GM10266 (cell line): ENCODE results near the gene CERT1.

Source experiments
- DNase-seq: peaks from one replicate; pipeline ENCODE4 v3.0.0; 2012; ENCODE audit errors: extremely low spot score
- TF ChIP-seq, protein P1 (sequence below): IDR thresholded peaks from 2 replicates; pipeline ENCODE4 v1.5.1; 2012; ENCODE audit warnings: mild to moderate bottlenecking, low read depth; ENCODE audit not compliant: control insufficient read depth, insufficient read depth; ENCODE audit errors: missing control alignments

CERT1 gene

DNA sequence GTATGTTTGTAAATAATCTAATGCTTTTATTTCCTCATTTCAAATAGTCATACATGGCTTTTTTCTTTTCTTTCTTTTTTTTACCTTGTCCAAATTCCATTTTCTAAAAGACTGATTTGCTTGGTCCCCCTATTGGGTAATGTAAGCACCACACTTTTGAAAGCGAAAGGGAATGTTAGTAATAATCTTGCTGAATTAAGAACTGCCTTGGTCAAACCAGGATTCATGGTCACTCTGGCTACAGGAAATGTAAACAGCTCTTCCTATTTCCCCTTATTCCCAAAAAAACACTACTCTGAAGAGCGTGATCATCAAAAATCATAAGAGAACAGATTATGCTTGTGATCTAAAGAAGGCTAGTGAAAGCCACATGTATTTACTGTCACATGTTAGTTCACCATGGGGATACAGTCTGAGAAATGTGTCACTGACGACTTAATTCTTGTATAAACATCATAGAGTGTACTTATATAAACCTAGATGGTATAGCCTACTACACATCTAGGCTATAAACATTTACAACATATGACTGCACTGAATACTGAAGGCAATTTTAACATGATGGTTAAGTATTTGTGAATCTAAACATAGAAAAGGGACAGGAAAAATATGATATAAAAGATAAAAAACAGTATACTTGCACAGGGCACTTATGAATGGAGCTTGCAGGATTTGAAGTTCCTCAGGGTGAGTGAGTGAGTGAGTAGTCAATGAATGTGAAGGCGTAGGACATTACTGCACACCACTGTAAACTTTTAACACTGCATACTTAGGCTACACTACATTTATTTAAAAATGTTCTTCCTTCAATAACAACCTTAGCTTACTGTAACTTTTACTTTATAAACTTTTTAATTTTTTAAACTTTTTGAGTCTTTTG lies 99.1 kb downstream of the CERT1 start:
- no peak for DNase-seq
- TF ChIP-seq, protein P1, sequence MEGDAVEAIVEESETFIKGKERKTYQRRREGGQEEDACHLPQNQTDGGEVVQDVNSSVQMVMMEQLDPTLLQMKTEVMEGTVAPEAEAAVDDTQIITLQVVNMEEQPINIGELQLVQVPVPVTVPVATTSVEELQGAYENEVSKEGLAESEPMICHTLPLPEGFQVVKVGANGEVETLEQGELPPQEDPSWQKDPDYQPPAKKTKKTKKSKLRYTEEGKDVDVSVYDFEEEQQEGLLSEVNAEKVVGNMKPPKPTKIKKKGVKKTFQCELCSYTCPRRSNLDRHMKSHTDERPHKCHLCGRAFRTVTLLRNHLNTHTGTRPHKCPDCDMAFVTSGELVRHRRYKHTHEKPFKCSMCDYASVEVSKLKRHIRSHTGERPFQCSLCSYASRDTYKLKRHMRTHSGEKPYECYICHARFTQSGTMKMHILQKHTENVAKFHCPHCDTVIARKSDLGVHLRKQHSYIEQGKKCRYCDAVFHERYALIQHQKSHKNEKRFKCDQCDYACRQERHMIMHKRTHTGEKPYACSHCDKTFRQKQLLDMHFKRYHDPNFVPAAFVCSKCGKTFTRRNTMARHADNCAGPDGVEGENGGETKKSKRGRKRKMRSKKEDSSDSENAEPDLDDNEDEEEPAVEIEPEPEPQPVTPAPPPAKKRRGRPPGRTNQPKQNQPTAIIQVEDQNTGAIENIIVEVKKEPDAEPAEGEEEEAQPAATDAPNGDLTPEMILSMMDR: no peak

DNA sequence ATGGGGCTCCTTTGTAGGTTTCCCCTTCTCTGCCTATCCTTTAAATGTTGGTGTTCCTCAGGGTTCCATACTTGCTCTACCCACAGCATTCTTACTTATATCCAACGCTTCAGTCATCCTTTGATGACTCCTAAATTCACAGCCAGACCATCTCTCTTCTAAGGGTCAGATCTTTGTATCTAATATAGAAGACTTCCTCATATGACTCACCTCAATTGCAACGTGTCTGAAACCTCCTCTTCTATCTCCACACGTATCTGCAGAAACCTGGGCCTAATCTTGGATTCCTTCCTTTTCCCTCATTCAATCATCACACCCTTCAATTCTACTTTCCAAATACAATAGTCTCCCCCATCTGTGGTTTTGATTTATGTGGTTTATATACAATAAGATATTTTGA lies 106.1 kb downstream of the CERT1 start:
- TF ChIP-seq, protein P1: no peak
- DNase-seq: no peak

DNA sequence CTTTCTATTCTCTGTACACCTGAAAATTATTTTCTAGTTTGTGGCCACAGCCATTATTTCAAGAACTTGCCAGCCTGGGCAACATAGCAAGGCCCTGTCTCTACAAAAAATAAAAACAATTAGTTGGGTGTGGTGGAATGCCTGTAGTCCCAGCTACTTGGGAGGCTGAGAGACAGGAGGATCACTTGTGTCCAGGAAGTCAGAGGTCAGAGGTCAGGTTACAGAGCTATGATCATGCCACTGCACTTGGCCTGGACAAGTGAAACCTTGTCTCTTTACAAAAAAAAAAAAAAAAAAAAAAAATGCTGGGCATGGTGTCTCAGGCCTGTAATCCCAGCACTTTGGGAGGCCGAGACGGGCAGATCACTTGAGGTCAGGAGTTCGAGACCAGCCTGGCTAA lies 116.2 kb downstream of the CERT1 start:
- no peak for DNase-seq
- TF ChIP-seq, protein P1: no peak

DNA sequence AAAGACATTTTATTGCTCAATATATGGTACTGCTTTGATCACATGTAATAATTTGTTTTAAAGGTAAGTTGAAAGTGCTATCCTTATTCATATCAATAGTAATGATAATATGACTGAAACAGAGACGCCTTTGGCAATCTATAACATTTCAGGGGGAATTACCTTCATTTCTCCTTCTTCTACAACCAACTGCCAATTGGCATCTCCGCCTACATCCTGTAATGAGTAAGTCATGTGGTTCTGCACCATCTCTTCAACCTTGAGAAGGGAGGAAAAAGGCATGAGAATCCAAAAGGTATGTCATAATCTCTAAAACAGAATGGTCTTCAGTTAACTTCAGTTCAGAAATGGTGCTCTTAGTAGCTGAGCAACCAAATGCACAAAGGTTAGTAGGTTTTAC lies 122.0 kb downstream of the CERT1 start:
- no peak for DNase-seq
- TF ChIP-seq, protein P1: no peak

DNA sequence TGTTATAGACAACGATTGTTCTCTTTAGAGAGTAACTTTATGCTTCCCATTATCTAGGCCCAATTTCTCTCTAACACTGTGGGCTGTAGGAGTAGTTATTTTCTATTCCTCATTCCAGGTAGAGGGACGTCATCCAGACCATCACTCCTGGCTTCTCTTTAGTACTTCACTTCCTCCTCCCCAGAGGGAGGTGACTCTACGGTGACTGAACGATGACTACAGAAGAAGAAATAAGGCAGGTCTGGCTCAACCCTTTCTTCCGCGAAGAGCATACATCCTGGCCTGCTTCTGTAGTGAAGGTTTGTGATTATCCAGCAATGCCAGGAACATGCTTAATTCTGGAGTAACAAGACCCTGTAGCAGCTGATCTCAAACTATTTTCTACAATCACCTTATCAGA lies 123.6 kb downstream of the CERT1 start:
- no peak for DNase-seq

DNA sequence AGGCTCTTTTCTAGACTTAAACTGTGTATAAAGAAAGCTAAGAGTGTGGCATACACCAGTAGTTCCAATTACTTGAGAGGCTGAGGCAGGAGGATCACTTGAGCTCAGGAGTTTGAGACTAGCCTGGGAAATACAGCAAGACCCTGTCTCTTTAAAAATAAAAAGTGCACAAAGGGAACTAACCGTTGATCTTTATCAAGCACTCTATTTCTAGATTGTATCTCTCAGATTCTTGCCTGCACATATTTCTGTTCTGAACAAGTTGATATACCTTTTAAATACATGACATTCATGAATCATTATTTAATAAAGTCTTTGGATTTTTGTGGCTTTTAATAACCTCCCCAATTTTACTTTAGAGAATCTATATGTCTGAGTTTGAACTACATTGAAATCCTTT lies 127.2 kb downstream of the CERT1 start:
- DNase-seq: no peak
- TF ChIP-seq, protein P1: no peak

More for the DNA sequence above, 123.6 kb downstream of the CERT1 start:
- TF ChIP-seq, protein P1: no peak

DNA sequence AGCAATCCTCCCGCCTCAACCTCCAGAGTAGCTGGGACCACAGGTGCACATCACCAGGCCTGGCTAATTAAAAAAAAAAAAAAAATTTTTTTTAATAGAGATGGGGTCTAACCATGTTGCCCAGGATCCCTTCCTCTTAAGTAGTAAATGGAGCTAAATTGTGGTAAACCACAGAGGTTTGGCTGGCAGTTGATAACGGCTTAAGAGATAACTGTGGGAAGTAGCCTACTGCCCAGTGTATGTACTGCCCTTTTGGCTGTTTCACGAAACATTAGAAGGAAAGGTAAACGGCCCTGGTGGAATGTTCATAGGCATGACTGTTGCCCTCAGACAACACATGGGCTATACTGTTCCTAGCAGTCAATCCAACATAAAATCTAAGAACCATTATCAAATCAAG lies 130.0 kb downstream of the CERT1 start:
- no peak for DNase-seq
- TF ChIP-seq, protein P1: no peak
